Liver (tissue), 8 donors: Measurements from ENCODE around the gene RMP24.

Experiments
- DNase-seq: peaks from one replicate; pipeline ENCODE4 v3.0.0-alpha.2; 2017; ENCODE audit warnings: low spot score
- H3K27ac ChIP-seq, 2 donors: one replicate each; pipeline ENCODE4 v1.7.0; 2013; ENCODE audit warnings: inconsistent platforms in 2 of 2, low read length in 2 of 2, control low read depth in 1 of 2, low read depth in 1 of 2, mild to moderate bottlenecking in 1 of 2
- H3K27me3 ChIP-seq, 4 donors: one replicate each; pipeline versions ENCODE4 v1.6.1 to v1.7.0; 2013; ENCODE audit warnings: low read length in 3 of 4, inconsistent platforms in 1 of 4, mild to moderate bottlenecking in 1 of 4, moderate library complexity in 1 of 4; ENCODE audit not compliant: control insufficient read depth in 4 of 4, insufficient read depth in 4 of 4
- H3K36me3 ChIP-seq, 4 donors: one replicate each; pipeline versions ENCODE4 v1.6.1 to v1.7.0; 2013; ENCODE audit warnings: low read length in 3 of 4, mild to moderate bottlenecking in 3 of 4, low read depth in 1 of 4, moderate library complexity in 1 of 4; ENCODE audit not compliant: control insufficient read depth in 4 of 4, insufficient read depth in 3 of 4
- H3K4me1 ChIP-seq, 4 donors: one replicate each; pipeline versions ENCODE4 v1.6.1 to v1.7.0; 2013; ENCODE audit warnings: low read length in 3 of 4, mild to moderate bottlenecking in 3 of 4, moderate library complexity in 1 of 4; ENCODE audit not compliant: control insufficient read depth in 4 of 4, insufficient read depth in 4 of 4
- H3K4me3 ChIP-seq, 3 donors: one replicate each; pipeline versions ENCODE4 v1.6.1 to v1.7.0; 2013; ENCODE audit warnings: low read length in 3 of 3, control low read depth in 1 of 3, low read depth in 1 of 3, mild to moderate bottlenecking in 1 of 3
- H3K9ac ChIP-seq, 2 donors: one replicate each; pipeline ENCODE4 v1.7.0; 2013; ENCODE audit warnings: low read length in 2 of 2, mild to moderate bottlenecking in 2 of 2, moderate library complexity in 2 of 2, control low read depth in 1 of 2, low read depth in 1 of 2
- H3K9me3 ChIP-seq, 4 donors: one replicate each; pipeline versions ENCODE4 v1.6.1 to v1.7.0; 2013; ENCODE audit warnings: low read length in 3 of 4; ENCODE audit not compliant: control insufficient read depth in 4 of 4
- EGR1 ChIP-seq, 2 donors: IDR thresholded peaks; 2 replicates each; pipeline ENCODE4 v1.6.1; 2016 to 2018; ENCODE audit warnings: antibody characterized with exemption in 2 of 2, low read depth in 2 of 2
- FOXA1 ChIP-seq: IDR thresholded peaks from 2 replicates; pipeline ENCODE4 v1.6.1; 2016; ENCODE audit warnings: antibody characterized with exemption
- FOXA2 ChIP-seq: IDR thresholded peaks from 2 replicates; pipeline ENCODE4 v1.6.1; 2016; ENCODE audit warnings: antibody characterized with exemption
- GABPA ChIP-seq, 2 donors: IDR thresholded peaks in 1 of 2; conservative IDR thresholded peaks in 1 of 2; 2 replicates each; pipeline ENCODE4 v1.6.1; 2016; ENCODE audit warnings: antibody characterized with exemption in 2 of 2, mild to moderate bottlenecking in 1 of 2, moderate library complexity in 1 of 2
- HNF4A ChIP-seq, 2 donors: conservative IDR thresholded peaks; 2 replicates each; pipeline ENCODE4 v1.6.1; 2016; ENCODE audit warnings: antibody characterized with exemption in 2 of 2, mild to moderate bottlenecking in 2 of 2
- HNF4G ChIP-seq: IDR thresholded peaks from 2 replicates; pipeline ENCODE4 v1.6.1; 2016; ENCODE audit warnings: antibody characterized with exemption
- JUND ChIP-seq, 2 donors: IDR thresholded peaks; 2 replicates each; pipeline ENCODE4 v1.6.1; 2016; ENCODE audit warnings: antibody characterized with exemption in 2 of 2
- NR2F2 ChIP-seq: IDR thresholded peaks from 2 replicates; pipeline ENCODE4 v1.6.1; 2016; ENCODE audit warnings: antibody characterized with exemption
- RXRA ChIP-seq, 2 donors: IDR thresholded peaks; 2 replicates each; pipeline ENCODE4 v1.6.1; 2017 to 2018; ENCODE audit warnings: antibody characterized with exemption in 2 of 2, mild to moderate bottlenecking in 1 of 2
- SP1 ChIP-seq: IDR thresholded peaks from 2 replicates; pipeline ENCODE4 v1.6.1; 2018; ENCODE audit warnings: antibody characterized with exemption, mild to moderate bottlenecking
- TAF1 ChIP-seq: conservative IDR thresholded peaks from 2 replicates; pipeline ENCODE4 v1.6.1; 2016; ENCODE audit warnings: antibody characterized with exemption, mild to moderate bottlenecking
- YY1 ChIP-seq: IDR thresholded peaks from 2 replicates; pipeline ENCODE4 v1.6.1; 2016; ENCODE audit warnings: antibody characterized with exemption, mild to moderate bottlenecking
- WGBS: extraction: QIAGEN DNeasy Blood & Tissue Kit; methylation state at CpG from one replicate; pipeline ENCODE4 v1.1.7; 2013; 5-methylcytosine and 5-hydroxymethylcytosine counted together
- TF ChIP-seq, protein P1 (sequence below): IDR thresholded peaks from 2 replicates; pipeline ENCODE4 v1.6.1; 2016; ENCODE audit warnings: antibody characterized with exemption
- TF ChIP-seq, protein P2 (sequence below): IDR thresholded peaks from 2 replicates; pipeline ENCODE4 v1.6.1; 2016; ENCODE audit warnings: antibody characterized with exemption
- TF ChIP-seq, protein P3 (sequence below): IDR thresholded peaks from 2 replicates; pipeline ENCODE4 v1.6.1; 2016; ENCODE audit warnings: antibody characterized with exemption
- TF ChIP-seq, protein P4 (sequence below): IDR thresholded peaks from 2 replicates; pipeline ENCODE4 v1.6.1; 2016; ENCODE audit warnings: antibody characterized with exemption, mild to moderate bottlenecking
- TF ChIP-seq, protein P5 (sequence below): fragments of 150-350 bp; IDR thresholded peaks from 2 replicates; pipeline ENCODE4 v1.5.1; 2017; ENCODE audit warnings: improper control_type of control experiment, low read depth, low read length; ENCODE audit not compliant: missing input control
- donor health status: healthy.
- donor health status: healthy.
- donor health status: healthy.
- donor health status: healthy.
- donor health status: healthy.

Gene RMP24

DNA sequence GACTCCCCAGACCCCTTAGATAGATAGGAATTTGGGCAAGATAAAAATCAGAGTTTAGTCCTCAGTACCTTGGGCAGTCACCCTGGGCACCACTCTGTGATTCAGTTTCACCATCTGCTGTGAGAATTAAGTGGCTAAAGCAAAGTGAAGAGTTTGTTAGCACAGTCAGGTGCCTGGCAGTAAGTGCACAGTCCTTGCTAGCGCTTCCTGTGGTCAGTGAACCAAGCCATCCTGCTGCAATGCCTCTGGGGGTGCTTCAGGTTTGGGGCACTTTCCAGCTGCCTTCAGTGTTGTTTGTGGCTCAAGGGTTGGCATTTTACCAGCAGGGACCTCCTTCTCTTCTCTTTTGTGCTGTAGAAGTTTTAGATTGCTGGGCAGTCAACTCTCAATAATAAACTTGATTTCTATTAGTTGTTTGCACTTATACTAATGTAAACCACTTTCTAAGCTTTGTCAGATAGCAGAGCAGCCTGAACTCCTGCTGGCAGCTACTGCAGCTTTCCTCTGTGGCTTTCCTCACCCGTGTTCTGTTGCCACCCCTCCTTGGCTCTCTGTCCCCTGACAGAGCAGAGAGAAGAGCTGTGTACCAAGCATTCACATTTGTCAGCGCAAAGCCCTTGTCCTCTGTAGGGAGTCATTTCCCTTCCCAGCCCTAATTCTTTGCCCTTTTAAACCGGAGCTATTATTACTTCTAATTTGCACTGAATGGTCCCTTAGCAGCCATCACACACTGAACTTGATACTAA is 48.4 kb upstream of the RMP24 start:
- H3K4me3 ChIP-seq = no peak overlapping the region
- no peaks in the 10 kb centered on the region for H3K4me1 ChIP-seq
- no peak overlapping the region for H3K27ac ChIP-seq
- DNase-seq = no peak
- no peaks in the 10 kb centered on the region for H3K9me3 ChIP-seq
- no peaks in the 10 kb centered on the region for H3K36me3 ChIP-seq
- H3K9ac ChIP-seq = no peak overlapping the region
- WGBS = 49% methylated on average over 4 of the region's 4 CpGs
- TF ChIP-seq TAF1 = no peak
- no peak for TF ChIP-seq FOXA2
- TF ChIP-seq SP1 = no peak
- TF ChIP-seq, protein P1, sequence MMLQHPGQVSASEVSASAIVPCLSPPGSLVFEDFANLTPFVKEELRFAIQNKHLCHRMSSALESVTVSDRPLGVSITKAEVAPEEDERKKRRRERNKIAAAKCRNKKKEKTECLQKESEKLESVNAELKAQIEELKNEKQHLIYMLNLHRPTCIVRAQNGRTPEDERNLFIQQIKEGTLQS = no peak
- TF ChIP-seq, protein P2, sequence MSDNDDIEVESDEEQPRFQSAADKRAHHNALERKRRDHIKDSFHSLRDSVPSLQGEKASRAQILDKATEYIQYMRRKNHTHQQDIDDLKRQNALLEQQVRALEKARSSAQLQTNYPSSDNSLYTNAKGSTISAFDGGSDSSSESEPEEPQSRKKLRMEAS = no peak
- no peak for TF ChIP-seq HNF4G
- no peak for TF ChIP-seq NR2F2
- no peak for TF ChIP-seq JUND (IDR thresholded peaks at IDR 0.05)
- no peak for TF ChIP-seq RXRA (IDR thresholded peaks at IDR 0.05)
- no peak for TF ChIP-seq YY1
- TF ChIP-seq, protein P3, sequence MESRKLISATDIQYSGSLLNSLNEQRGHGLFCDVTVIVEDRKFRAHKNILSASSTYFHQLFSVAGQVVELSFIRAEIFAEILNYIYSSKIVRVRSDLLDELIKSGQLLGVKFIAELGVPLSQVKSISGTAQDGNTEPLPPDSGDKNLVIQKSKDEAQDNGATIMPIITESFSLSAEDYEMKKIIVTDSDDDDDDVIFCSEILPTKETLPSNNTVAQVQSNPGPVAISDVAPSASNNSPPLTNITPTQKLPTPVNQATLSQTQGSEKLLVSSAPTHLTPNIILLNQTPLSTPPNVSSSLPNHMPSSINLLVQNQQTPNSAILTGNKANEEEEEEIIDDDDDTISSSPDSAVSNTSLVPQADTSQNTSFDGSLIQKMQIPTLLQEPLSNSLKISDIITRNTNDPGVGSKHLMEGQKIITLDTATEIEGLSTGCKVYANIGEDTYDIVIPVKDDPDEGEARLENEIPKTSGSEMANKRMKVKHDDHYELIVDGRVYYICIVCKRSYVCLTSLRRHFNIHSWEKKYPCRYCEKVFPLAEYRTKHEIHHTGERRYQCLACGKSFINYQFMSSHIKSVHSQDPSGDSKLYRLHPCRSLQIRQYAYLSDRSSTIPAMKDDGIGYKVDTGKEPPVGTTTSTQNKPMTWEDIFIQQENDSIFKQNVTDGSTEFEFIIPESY = no peak
- no peak for TF ChIP-seq FOXA1
- no peak for TF ChIP-seq HNF4A (conservative IDR thresholded peaks at IDR 0.05)
- TF ChIP-seq, protein P4, sequence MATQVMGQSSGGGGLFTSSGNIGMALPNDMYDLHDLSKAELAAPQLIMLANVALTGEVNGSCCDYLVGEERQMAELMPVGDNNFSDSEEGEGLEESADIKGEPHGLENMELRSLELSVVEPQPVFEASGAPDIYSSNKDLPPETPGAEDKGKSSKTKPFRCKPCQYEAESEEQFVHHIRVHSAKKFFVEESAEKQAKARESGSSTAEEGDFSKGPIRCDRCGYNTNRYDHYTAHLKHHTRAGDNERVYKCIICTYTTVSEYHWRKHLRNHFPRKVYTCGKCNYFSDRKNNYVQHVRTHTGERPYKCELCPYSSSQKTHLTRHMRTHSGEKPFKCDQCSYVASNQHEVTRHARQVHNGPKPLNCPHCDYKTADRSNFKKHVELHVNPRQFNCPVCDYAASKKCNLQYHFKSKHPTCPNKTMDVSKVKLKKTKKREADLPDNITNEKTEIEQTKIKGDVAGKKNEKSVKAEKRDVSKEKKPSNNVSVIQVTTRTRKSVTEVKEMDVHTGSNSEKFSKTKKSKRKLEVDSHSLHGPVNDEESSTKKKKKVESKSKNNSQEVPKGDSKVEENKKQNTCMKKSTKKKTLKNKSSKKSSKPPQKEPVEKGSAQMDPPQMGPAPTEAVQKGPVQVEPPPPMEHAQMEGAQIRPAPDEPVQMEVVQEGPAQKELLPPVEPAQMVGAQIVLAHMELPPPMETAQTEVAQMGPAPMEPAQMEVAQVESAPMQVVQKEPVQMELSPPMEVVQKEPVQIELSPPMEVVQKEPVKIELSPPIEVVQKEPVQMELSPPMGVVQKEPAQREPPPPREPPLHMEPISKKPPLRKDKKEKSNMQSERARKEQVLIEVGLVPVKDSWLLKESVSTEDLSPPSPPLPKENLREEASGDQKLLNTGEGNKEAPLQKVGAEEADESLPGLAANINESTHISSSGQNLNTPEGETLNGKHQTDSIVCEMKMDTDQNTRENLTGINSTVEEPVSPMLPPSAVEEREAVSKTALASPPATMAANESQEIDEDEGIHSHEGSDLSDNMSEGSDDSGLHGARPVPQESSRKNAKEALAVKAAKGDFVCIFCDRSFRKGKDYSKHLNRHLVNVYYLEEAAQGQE = no peak
- TF ChIP-seq GABPA (IDR thresholded peaks at IDR 0.05 in 1 of 2, conservative IDR thresholded peaks at IDR 0.05 in 1 of 2) = no peak
- H3K27me3 ChIP-seq = no peaks in the 10 kb centered on the region

DNA sequence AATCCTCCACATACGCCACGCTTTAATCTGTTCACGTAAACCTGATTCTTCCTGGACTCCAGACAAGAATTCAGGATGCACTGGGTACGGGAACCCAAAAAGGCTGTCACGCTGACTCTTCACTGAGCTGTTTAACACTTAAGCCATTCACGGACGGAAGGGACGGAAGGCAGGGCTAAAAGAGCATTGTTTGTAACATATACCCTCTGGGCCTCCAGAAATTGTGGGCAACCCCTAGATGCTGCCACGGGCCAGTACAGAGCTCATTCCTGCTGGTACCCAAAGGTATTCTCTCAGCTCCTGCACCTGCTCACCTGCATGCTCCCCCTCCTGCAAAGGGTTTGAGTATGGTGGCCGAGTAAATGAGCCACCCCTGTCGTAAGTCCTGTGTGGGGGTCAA is 45.6 kb upstream of the RMP24 start:
- no peak overlapping the region for H3K9ac ChIP-seq
- H3K36me3 ChIP-seq = no peaks in the 10 kb centered on the region
- no peaks in the 10 kb centered on the region for H3K4me1 ChIP-seq
- no peak for DNase-seq
- H3K27me3 ChIP-seq = no peaks in the 10 kb centered on the region
- no peak overlapping the region for H3K27ac ChIP-seq
- no peak overlapping the region for H3K4me3 ChIP-seq
- peaks cover 0 to 6% (median 1%) of the 10 kb centered on the region in 4 donors for H3K9me3 ChIP-seq
- 90% methylated on average over 11 of the region's 11 CpGs for WGBS
- TF ChIP-seq HNF4A (conservative IDR thresholded peaks at IDR 0.05) (no peak), HNF4G (no peak), NR2F2 (no peak), SP1 (no peak), EGR1 (IDR thresholded peaks at IDR 0.05; ENCODE audit: low read depth in 2 of 2) (no peak), FOXA2 (no peak), FOXA1 (no peak), GABPA (IDR thresholded peaks at IDR 0.05 in 1 of 2, conservative IDR thresholded peaks at IDR 0.05 in 1 of 2) (no peak)
- TF ChIP-seq, protein P4 = no peak
- TF ChIP-seq, protein P2 = no peak
- TF ChIP-seq, protein P5, sequence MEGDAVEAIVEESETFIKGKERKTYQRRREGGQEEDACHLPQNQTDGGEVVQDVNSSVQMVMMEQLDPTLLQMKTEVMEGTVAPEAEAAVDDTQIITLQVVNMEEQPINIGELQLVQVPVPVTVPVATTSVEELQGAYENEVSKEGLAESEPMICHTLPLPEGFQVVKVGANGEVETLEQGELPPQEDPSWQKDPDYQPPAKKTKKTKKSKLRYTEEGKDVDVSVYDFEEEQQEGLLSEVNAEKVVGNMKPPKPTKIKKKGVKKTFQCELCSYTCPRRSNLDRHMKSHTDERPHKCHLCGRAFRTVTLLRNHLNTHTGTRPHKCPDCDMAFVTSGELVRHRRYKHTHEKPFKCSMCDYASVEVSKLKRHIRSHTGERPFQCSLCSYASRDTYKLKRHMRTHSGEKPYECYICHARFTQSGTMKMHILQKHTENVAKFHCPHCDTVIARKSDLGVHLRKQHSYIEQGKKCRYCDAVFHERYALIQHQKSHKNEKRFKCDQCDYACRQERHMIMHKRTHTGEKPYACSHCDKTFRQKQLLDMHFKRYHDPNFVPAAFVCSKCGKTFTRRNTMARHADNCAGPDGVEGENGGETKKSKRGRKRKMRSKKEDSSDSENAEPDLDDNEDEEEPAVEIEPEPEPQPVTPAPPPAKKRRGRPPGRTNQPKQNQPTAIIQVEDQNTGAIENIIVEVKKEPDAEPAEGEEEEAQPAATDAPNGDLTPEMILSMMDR = no peak
- TF ChIP-seq, protein P3 = no peak
